SU-DHL-6 (cell line): ENCODE measurements around the gene UNC119B.
"Not testable (repeated sequence)": the region's sequence is repeated elsewhere in the genome, so short reads cannot be mapped to it uniquely, and the experiment has no call there.

Experiments
- H2AFZ ChIP-seq: fragments of 200-600 bp; sonication (generic); 2 replicates; pipeline ENCODE4 v1.6.1; 2014; ENCODE audit warnings: low read depth, mild to moderate bottlenecking, moderate library complexity, mixed read lengths, antibody characterized with exemption, low read length; ENCODE audit not compliant: severe bottlenecking
- H3F3A ChIP-seq: fragments of 200-600 bp; shearing (Covaris generic); 2 replicates; pipeline ENCODE4 v1.6.0; 2016; ENCODE audit warnings: antibody characterized with exemption, mild to moderate bottlenecking; ENCODE audit not compliant: insufficient read depth
- H3K27ac ChIP-seq: fragments of 200-600 bp; sonication (generic); 2 replicates; pipeline ENCODE4 v1.5.1; 2016; ENCODE audit warnings: low read depth, mild to moderate bottlenecking, low read length, moderate library complexity, mixed read lengths
- H3K27me3 ChIP-seq: fragments of 200-600 bp; sonication (generic), shearing (Covaris generic); 2 replicates; pipeline ENCODE4 v1.6.0; 2014; ENCODE audit warnings: mild to moderate bottlenecking, low read length
- H3K36me3 ChIP-seq: fragments of 200-600 bp; sonication (generic); 2 replicates; pipeline ENCODE4 v1.6.1; 2014; ENCODE audit warnings: mild to moderate bottlenecking, low read length, mixed read lengths
- H3K4me2 ChIP-seq: fragments of 300-600, 200-600 bp; shearing (Covaris generic), sonication (generic); 2 replicates; pipeline ENCODE4 v1.6.0; 2014; ENCODE audit warnings: low read length, low read depth, mild to moderate bottlenecking; ENCODE audit not compliant: poor library complexity, severe bottlenecking
- H3K4me3 ChIP-seq: fragments of 200-600 bp; sonication (generic); 2 replicates; pipeline ENCODE4 v1.5.1; 2014; ENCODE audit warnings: antibody characterized with exemption, low read length, mild to moderate bottlenecking, mixed read lengths; ENCODE audit not compliant: insufficient read depth, poor library complexity, severe bottlenecking
- H3K79me2 ChIP-seq: fragments of 200-600 bp; sonication (generic); 2 replicates; pipeline ENCODE4 v1.6.1; 2014; ENCODE audit warnings: mild to moderate bottlenecking, low read length, moderate library complexity; ENCODE audit not compliant: insufficient read depth
- H3K9ac ChIP-seq: fragments of 200-600 bp; sonication (generic); 2 replicates; pipeline ENCODE4 v1.7.0; 2014; ENCODE audit warnings: mild to moderate bottlenecking, low read length
- H3K9me2 ChIP-seq: fragments of 200-600 bp; sonication (generic); replicated peaks from 2 replicates; pipeline ENCODE4 v1.6.1; 2014; ENCODE audit warnings: low read length; ENCODE audit not compliant: insufficient read depth
- H3K9me3 ChIP-seq: fragments of 200-600 bp; sonication (generic); 2 replicates; pipeline ENCODE4 v1.6.1; 2014; ENCODE audit warnings: low read length, mixed read lengths; ENCODE audit not compliant: insufficient read depth
- H4K20me1 ChIP-seq: fragments of 200-600 bp; sonication (generic); 2 replicates; pipeline ENCODE4 v1.6.1; 2014; ENCODE audit warnings: low read depth, mild to moderate bottlenecking, antibody characterized with exemption, low read length, moderate library complexity, mixed read lengths
- EZH2phosphoT487 ChIP-seq: fragments of 200-600 bp; sonication (generic), shearing (Covaris generic); conservative IDR thresholded peaks from 2 replicates; pipeline ENCODE4 v1.6.1; 2018; ENCODE audit warnings: mild to moderate bottlenecking, antibody characterized with exemption, low read length, moderate library complexity, mixed read lengths
- TF ChIP-seq, protein P1 (sequence below): fragments of 200-600 bp; sonication (generic); IDR thresholded peaks from one replicate; pipeline ENCODE4 v1.5.1; 2017; ENCODE audit warnings: antibody characterized with exemption, mild to moderate bottlenecking, low read length, moderate library complexity; ENCODE audit not compliant: insufficient read depth, poor library complexity, severe bottlenecking

The UNC119B gene

DNA sequence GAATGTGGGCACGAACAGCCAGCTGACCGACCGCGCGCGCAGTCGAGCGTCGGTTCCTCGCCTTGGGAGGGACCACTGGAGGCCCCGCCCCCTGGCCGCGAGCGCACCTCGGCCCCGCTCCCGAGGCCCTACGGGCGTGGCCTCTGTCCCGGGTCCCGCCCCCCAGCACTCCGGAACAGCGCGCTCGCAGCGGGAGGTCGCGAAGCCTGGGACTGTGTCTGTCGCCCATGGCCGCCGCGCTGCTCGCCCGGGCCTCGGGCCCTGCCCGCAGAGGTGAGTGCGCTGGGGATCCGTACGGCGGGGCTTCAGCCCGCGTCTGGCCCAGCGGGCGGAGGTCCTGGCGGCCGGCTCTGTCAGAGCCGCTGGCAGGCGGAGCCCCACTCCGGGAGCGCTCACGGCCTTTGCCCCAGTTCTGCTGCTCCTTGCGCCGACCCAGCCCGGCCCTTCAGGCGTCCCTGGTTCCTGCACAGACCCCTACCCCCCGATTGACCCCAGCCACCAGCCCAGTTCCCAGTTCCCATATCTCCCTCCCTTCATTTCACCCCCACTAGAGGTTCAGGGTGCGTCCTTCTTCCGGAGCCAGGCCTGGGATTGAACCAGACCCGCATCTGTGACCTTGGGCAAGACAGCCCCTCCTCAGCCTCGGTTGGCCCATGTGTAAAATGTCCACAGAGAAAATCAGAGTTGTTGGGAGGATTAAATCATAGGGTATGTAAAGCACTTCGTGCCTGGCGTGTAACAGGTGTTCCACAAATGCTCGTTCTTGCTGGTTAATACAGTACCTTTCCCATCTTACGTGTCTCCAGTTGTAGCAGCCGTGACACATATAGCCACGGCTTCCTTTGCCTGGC is 15.6 kb downstream of the UNC119B start, which contains the start of gene ACADS:
ACADS (plus strand) TSS at position 168 of the 851 bp plus-strand sequence; CDS start at position 228, 60 bp downstream.
- Histone ChIP-seq H2AFZ (peak within 1 kb of the TSS; percentile 65), H3F3A (no peaks in the 10 kb centered on the region), H3K9me3 (no peaks in the 10 kb centered on the region), H3K4me3 (peak within 1 kb of the TSS; percentile 44), H3K9ac (peak within 1 kb of the TSS; percentile 46), H4K20me1 (no peaks in the 10 kb centered on the region), H3K4me2 (peak within 1 kb of the TSS; percentile 57), H3K27ac (no peak within 1 kb of the TSS), H3K79me2 (no peaks in the 10 kb centered on the region), H3K36me3 (no peaks in the 10 kb centered on the region; the same call in 1 of the 2 replicates), H3K9me2 (no peaks in the 10 kb centered on the region), H3K27me3 (no peaks in the 10 kb centered on the region)
- no peak for TF ChIP-seq EZH2phosphoT487
- TF ChIP-seq, protein P1, sequence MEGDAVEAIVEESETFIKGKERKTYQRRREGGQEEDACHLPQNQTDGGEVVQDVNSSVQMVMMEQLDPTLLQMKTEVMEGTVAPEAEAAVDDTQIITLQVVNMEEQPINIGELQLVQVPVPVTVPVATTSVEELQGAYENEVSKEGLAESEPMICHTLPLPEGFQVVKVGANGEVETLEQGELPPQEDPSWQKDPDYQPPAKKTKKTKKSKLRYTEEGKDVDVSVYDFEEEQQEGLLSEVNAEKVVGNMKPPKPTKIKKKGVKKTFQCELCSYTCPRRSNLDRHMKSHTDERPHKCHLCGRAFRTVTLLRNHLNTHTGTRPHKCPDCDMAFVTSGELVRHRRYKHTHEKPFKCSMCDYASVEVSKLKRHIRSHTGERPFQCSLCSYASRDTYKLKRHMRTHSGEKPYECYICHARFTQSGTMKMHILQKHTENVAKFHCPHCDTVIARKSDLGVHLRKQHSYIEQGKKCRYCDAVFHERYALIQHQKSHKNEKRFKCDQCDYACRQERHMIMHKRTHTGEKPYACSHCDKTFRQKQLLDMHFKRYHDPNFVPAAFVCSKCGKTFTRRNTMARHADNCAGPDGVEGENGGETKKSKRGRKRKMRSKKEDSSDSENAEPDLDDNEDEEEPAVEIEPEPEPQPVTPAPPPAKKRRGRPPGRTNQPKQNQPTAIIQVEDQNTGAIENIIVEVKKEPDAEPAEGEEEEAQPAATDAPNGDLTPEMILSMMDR, result no peak

DNA sequence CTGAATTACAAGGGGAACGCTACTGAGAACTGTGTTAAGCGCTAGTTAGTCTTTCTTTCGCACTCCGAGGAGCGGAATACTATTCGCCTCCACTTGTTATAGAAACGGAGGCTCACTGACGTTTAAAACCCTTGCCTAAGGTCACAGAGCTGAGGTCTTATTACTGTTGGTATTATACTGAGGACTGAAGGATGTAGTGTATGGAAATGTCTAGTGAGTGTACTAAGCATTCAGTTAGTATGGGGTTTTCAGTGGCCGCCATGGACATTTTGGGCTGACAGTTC is 16.2 kb downstream of the UNC119B start:
- H3K9ac ChIP-seq, result no peak overlapping the region
- no peaks in the 10 kb centered on the region; the same call in 1 of the 2 replicates for H3K36me3 ChIP-seq
- H2AFZ ChIP-seq, result no peak overlapping the region
- no peaks in the 10 kb centered on the region for H3K27me3 ChIP-seq
- no peak for TF ChIP-seq EZH2phosphoT487
- TF ChIP-seq, protein P1, result no peak
- H3K9me2 ChIP-seq, result no peaks in the 10 kb centered on the region
- no peak overlapping the region for H3K4me3 ChIP-seq
- H3K9me3 ChIP-seq, result no peaks in the 10 kb centered on the region
- no peaks in the 10 kb centered on the region for H4K20me1 ChIP-seq
- no peaks in the 10 kb centered on the region for H3F3A ChIP-seq
- H3K4me2 ChIP-seq, result no peak overlapping the region
- H3K79me2 ChIP-seq, result no peaks in the 10 kb centered on the region
- no peak overlapping the region for H3K27ac ChIP-seq

DNA sequence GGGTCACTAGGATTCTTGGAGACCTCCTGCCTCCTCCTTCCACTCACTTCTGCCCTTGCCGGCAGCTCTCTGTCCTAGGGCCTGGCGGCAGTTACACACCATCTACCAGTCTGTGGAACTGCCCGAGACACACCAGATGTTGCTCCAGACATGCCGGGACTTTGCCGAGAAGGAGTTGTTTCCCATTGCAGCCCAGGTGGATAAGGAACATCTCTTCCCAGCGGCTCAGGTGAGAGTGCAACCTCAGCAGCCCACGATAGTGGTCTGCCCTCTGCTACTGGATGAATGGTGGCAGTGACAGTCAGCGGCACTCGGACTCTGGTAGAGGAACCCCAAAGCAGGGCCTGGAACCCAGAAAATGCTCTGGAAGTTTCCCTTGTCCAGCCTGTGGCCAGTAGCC is 16.7 kb downstream of the UNC119B start:
- Histone ChIP-seq H3K9me2 (no peaks in the 10 kb centered on the region), H3K36me3 (no peaks in the 10 kb centered on the region; the same call in 1 of the 2 replicates), H4K20me1 (no peaks in the 10 kb centered on the region), H3K4me3 (no peak overlapping the region), H3K79me2 (no peaks in the 10 kb centered on the region), H3F3A (no peaks in the 10 kb centered on the region), H2AFZ (no peak overlapping the region), H3K4me2 (no peak overlapping the region), H3K27ac (no peak overlapping the region), H3K9ac (no peak overlapping the region), H3K9me3 (no peaks in the 10 kb centered on the region), H3K27me3 (no peaks in the 10 kb centered on the region)
- TF ChIP-seq, protein P1, result no peak
- TF ChIP-seq EZH2phosphoT487, result no peak

DNA sequence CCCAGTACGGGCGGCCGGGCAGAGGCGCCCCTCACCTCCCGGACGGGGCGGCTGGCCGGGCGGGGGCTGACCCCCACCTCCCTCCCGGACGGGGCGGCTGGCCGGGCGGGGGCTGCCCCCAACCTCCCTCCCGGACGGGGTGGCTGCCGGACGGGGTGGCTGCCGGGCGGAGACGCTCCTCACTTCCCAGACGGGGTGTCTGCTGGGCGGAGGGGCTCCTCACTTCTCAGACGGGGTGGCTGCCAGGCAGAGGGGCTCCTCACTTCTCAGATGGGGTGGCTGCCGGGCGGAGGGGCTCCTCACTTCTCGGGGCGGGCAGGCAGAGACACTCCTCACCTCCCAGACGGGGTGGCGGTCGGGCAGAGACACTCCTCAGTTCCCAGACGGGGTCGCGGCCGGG is 21.9 kb downstream of the UNC119B start:
- not testable (repeated sequence) for H3K36me3 ChIP-seq, H3K9ac ChIP-seq

More for the DNA sequence above, 21.9 kb downstream of the UNC119B start:
- H3F3A ChIP-seq, H3K27me3 ChIP-seq, H3K27ac ChIP-seq, H3K9me3 ChIP-seq, H2AFZ ChIP-seq, H3K79me2 ChIP-seq, H3K4me2 ChIP-seq, H3K4me3 ChIP-seq, H3K9me2 ChIP-seq, H4K20me1 ChIP-seq: not testable (repeated sequence)
